K562 (cell line): ENCODE results near the gene MYH9. TPM values are rescaled to one million over a fixed set of nuclear protein-coding genes. Genes with fewer than 3 reads are reported as not detected.
A peak's percentile ranks its signal among the peaks of the same experiment; 100 is the strongest.

Source experiments
- ATAC-seq: fragments of 200-7000 bp; cut with Tn5 transposase; 3 replicates; pipeline ENCODE4 v1.9.1; 2020; ENCODE audit warnings: moderate library complexity
- BruUV-seq: library from RNA; stranded (reverse); fragments of 400-500 nt; replicated peaks from 2 replicates; lab custom pipeline; 2021; lab: Mats Ljungman, UMichigan
- CTCF ChIA-PET: fragments of 300-600 bp; formaldehyde crosslinking; extraction: SDS; loops from one replicate; lab custom pipeline; 2021; ENCODE audit warnings: low intra/inter-chr PET ratio; lab: Yijun Ruan, JAX
- POLR2A ChIA-PET: fragments of 300-600, 350-650 bp; sonication (Branson Sonifier 250); formaldehyde crosslinking; extraction: SDS; loops from one replicate; lab custom pipeline; 2021; ENCODE audit warnings: antibody characterized with exemption, inconsistent platforms; lab: Yijun Ruan, JAX
- DNase-seq, 4 experiments: peaks; one replicate each; pipeline versions ENCODE4 v3.0.0 to v3.0.0-alpha.2; 2011 to 2018; ENCODE audit warnings: low spot score in 3 of 4, mixed read lengths in 3 of 4; ENCODE audit errors: extremely low read depth in 1 of 4
- FAIRE-seq: peaks from 2 replicates; lab custom pipeline; 2011; peaks lifted over from hg19 to GRCh38; lab: Jason Lieb, UNC
- H2AFZ ChIP-seq: 2 replicates; pipeline ENCODE4 v1.6.0; 2011; ENCODE audit warnings: low read depth, low read length, control low read depth, inconsistent platforms
- H3K27ac ChIP-seq: fragments of 200-600 bp; 3 replicates; pipeline ENCODE4 v1.8.0; 2011; ENCODE audit warnings: low read depth, mild to moderate bottlenecking, control low read depth, inconsistent platforms, low read length, moderate library complexity, mixed read lengths; ENCODE audit errors: extremely low read depth
- H3K27me3 ChIP-seq, 2 experiments: fragments of 300-600 bp in 1 of 2; 2 replicates in 1 of 2; 3 replicates in 1 of 2; pipeline versions ENCODE4 v1.6.0 to v1.8.0; 2011; ENCODE audit warnings: inconsistent platforms in 2 of 2, low read length in 2 of 2, mild to moderate bottlenecking in 1 of 2, mixed read lengths in 1 of 2, moderate library complexity in 1 of 2; ENCODE audit not compliant: control insufficient read depth in 2 of 2, insufficient read depth in 2 of 2
- H3K36me3 ChIP-seq: fragments of 300-600 bp; 3 replicates; pipeline ENCODE4 v1.8.0; 2011; ENCODE audit warnings: mild to moderate bottlenecking, low read length, inconsistent platforms; ENCODE audit not compliant: control insufficient read depth, insufficient read depth
- H3K4me1 ChIP-seq, 2 experiments: fragments of 200-600 bp in 1 of 2; replicated peaks in 1 of 2; 2 replicates in 1 of 2; 3 replicates in 1 of 2; pipeline versions ENCODE4 v1.5.1 to v1.8.0; 2011; ENCODE audit warnings: inconsistent platforms in 2 of 2, low read length in 2 of 2, mild to moderate bottlenecking in 1 of 2, mixed read lengths in 1 of 2, moderate library complexity in 1 of 2; ENCODE audit not compliant: control insufficient read depth in 2 of 2, insufficient read depth in 2 of 2
- H3K4me2 ChIP-seq: 2 replicates; pipeline ENCODE4 v1.6.1; 2011; ENCODE audit warnings: low read length, control low read depth, inconsistent platforms, mixed read lengths; ENCODE audit not compliant: insufficient read depth
- H3K4me3 ChIP-seq: fragments of 200-600 bp; sonication (generic), shearing (Covaris generic); 2 replicates; pipeline ENCODE4 v1.5.1; 2016; ENCODE audit warnings: control low read depth, inconsistent platforms
- H3K79me2 ChIP-seq: fragments of 200-600 bp; 3 replicates; pipeline ENCODE4 v1.8.0; 2011; ENCODE audit warnings: low read length, inconsistent platforms; ENCODE audit not compliant: control insufficient read depth, insufficient read depth
- H3K9ac ChIP-seq, 2 experiments: 2 replicates each; pipeline versions ENCODE4 v1.6.0 to v1.6.1; 2011; ENCODE audit warnings: low read depth in 2 of 2, low read length in 2 of 2, control low read depth in 1 of 2, inconsistent platforms in 1 of 2, mild to moderate bottlenecking in 1 of 2, mixed read lengths in 1 of 2; ENCODE audit not compliant: insufficient read depth in 1 of 2
- H3K9me1 ChIP-seq: one replicate; pipeline ENCODE4 v1.6.0; 2011; ENCODE audit warnings: inconsistent platforms, mild to moderate bottlenecking, low read length, moderate library complexity; ENCODE audit not compliant: control insufficient read depth, insufficient read depth
- H3K9me3 ChIP-seq: replicated peaks from 2 replicates; pipeline ENCODE4 v1.5.1; 2011; ENCODE audit warnings: low read depth, low read length, inconsistent platforms; ENCODE audit not compliant: control insufficient read depth, insufficient read depth
- H4K20me1 ChIP-seq: replicated peaks from 2 replicates; pipeline ENCODE4 v1.6.1; 2011; ENCODE audit warnings: low read length, inconsistent platforms, mixed read lengths; ENCODE audit not compliant: control insufficient read depth, insufficient read depth
- KAT8 ChIP-seq: fragments of 450-650 bp; IDR thresholded peaks from 2 replicates; pipeline ENCODE4 v1.6.1; 2016; ENCODE audit warnings: low read depth, mild to moderate bottlenecking
- NCOA2 ChIP-seq, 2 experiments: fragments of 450-650 bp; IDR thresholded peaks; 2 replicates each; pipeline ENCODE4 v1.6.1; 2018; ENCODE audit warnings: mild to moderate bottlenecking in 2 of 2, moderate library complexity in 1 of 2; ENCODE audit not compliant: partially characterized antibody in 2 of 2
- ZFP36 ChIP-seq: fragments of 150-350 bp; IDR thresholded peaks from 2 replicates; pipeline ENCODE4 v1.6.1; 2018; ENCODE audit warnings: low read length, low read depth; ENCODE audit not compliant: partially characterized antibody
- ZNF146 ChIP-seq: IDR thresholded peaks from one replicate; pipeline ENCODE4 v1.6.1; 2018; ENCODE audit warnings: missing compliant biosample characterization; ENCODE audit not compliant: unreplicated experiment
- ZNF23 ChIP-seq: fragments of 250-450 bp; sonication (Bioruptor Pico); IDR thresholded peaks from 2 replicates; pipeline ENCODE4 v1.4.0; 2020; ENCODE audit warnings: mild to moderate bottlenecking
- WGBS: fragments of 100-300 bp; shearing (Covaris generic); methylation state at CpG from one replicate; pipeline ENCODE4 v1.1.6; 2016; ENCODE audit warnings: low coverage, mixed read lengths; ENCODE audit not compliant: insufficient coverage; ENCODE audit errors: missing lambda C conversion rate; 5-methylcytosine and 5-hydroxymethylcytosine counted together
- in situ Hi-C: fragments of 300-500 bp; cut with MboI; formaldehyde crosslinking; loops from 4 replicates; pipeline ENCODE4 v1.15.0; 2018; ENCODE audit warnings: inconsistent platforms, mixed read lengths
- intact Hi-C: fragments of 100-400 bp; cut with micrococcal nuclease; formaldehyde crosslinking; loops from 2 replicates; pipeline ENCODE4 v1.14.2; 2022
- polyA plus RNA-seq, 8 experiments: library from polyadenylated mRNA; depleted of rRNA in 4 of 8; stranded (reverse) in 5 of 8; unstranded in 3 of 8; fragments of >200 nt; fragmentation: Nextera tagmentation in 2 of 8; fragmentation: Illumina TruSeq in 1 of 8; extraction: Ambion mirVana in 2 of 8; extraction: Trizol in 1 of 8; gene quantifications; 2 replicates each; pipeline versions ENCODE4 v1.2.1 to v1.2.3, GENCODE V29; 2011 to 2014; ENCODE audit warnings: inconsistent platforms in 1 of 8, missing spikeins in 1 of 8
- total RNA-seq, 7 experiments: library from RNA; depleted of rRNA in 6 of 7; stranded (reverse); fragments of >200 nt in 6 of 7; fragmentation: Illumina TruSeq in 2 of 7; extraction: Trizol in 2 of 7; gene quantifications; 2 replicates each; pipeline versions ENCODE4 v1.2.1 to v1.2.3, GENCODE V29; 2011 to 2021; ENCODE audit warnings: low replicate concordance in 1 of 7
- TF ChIP-seq, protein P1 (sequence below): fragments of 250-450 bp; sonication (Bioruptor Pico); IDR thresholded peaks from 2 replicates; pipeline ENCODE4 v1.5.1; 2021; ENCODE audit warnings: mild to moderate bottlenecking

The MYH9 gene
- total and polyA plus RNA-seq, 9 of the 15 experiments (the other 6 are each of a cell fraction or from before 2014, with no cell fraction given) = 0.71 to 111 (median 24.6) TPM

DNA sequence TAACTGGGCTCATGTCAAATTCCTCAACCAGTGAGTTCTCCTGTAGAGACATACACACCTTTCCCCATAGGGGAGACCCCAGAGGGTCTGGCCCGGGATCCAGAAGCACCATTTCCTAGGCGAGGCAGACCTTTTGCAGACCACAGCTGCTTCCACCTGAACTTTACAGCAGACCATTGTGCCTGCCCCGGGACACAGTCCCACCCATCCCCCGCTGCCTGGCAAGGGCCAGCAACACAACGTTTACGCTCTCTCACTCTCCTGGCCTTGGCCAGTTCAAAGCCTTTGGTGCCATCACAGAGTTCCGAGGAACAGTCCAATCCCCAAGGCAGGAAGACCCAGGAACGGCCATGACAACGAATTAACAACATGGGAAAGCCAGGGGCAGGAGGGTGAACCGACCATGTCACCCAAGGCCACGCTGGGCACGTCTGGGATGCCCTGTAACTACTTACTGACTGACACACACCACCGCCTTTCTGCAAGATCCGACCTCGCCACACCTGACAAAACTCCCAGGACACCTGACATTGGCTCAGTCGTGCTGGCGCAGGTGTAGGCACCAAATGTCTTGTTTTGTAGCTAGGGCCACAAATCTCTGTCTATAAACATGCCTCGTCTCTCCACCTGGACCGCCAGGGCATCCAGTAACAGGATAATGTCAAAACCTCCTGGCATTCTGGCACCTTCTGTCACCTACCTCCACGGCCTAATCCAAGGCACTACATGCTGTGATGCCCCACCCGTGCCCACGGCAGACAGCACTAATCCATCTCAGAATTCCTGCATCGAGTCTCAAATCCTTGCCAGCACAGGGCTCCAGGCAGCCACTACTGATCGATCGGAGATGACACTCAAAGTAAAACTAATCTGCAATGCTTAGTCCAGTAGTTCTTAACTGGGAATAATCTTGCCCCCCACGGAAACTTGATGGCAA lies 51.3 kb downstream of the MYH9 start:
- H3K9me1 ChIP-seq = no peaks in the 10 kb centered on the region
- no peak overlapping the region for H3K27ac ChIP-seq
- H3K4me2 ChIP-seq = no peak overlapping the region
- peaks cover 78% of the 10 kb centered on the region for H3K36me3 ChIP-seq
- intact Hi-C loops = no loop called here
- H3K9ac ChIP-seq = peak overlapping the region in 1 of 2 experiments; percentile 43; a peak in 1 of 4 replicates
- no peaks in the 10 kb centered on the region for H3K9me3 ChIP-seq
- H3K27me3 ChIP-seq = no peaks in the 10 kb centered on the region
- in situ Hi-C loops = no loop called here
- FAIRE-seq = no peak
- H3K4me1 ChIP-seq = peaks cover 38 to 40% of the 10 kb centered on the region in 2 experiments
- H4K20me1 ChIP-seq = no peaks in the 10 kb centered on the region
- BruUV-seq = no TSS peak
- ChIA-PET CTCF (no interaction called here), POLR2A (interaction anchor here (0.6 kb wide), 1 partner anchor 90 kb away, joined by 3 read pairs; no protein-coding TSS in a partner anchor)
- peaks cover 26% of the 10 kb centered on the region for H3K79me2 ChIP-seq
- no peak overlapping the region for H2AFZ ChIP-seq
- H3K4me3 ChIP-seq = no peak overlapping the region
- TF ChIP-seq NCOA2 (IDR thresholded peaks at IDR 0.05; ENCODE audit: partially characterized antibody in 2 of 2) = no peak
- no peak for TF ChIP-seq ZFP36
- TF ChIP-seq ZNF23 (CRISPR knock-in tag) = peak; percentile 84
- no peak for DNase-seq
- 97% methylated on average over 18 of the region's 26 CpGs for WGBS
- no peak for ATAC-seq

DNA sequence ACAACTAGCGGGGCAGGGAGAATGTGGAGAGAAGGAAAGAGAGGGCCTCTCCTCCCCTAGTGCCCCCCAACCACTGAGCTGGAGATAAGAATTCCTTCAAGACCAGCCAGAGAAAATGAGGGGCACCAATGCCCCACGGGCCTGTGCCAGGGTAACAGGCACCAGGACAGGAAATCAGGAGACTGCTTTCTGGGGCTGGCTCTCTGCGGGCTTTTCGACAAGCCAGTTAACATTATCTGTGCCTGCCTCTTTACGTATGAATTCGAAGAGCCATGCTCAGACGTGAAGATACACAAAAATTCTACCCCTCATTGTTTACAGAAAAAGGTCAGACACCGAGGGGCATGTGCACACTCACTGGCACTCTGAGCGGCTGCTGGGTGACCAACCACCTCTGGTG lies 52.1 kb downstream of the MYH9 start:
- peak overlapping the region; percentile 65 to 82; a peak in 2 of 4 replicates for H3K9ac ChIP-seq
- ChIA-PET POLR2A (interaction anchor here (2.0 kb wide), 1 partner anchor 30 kb away, joined by 4 read pairs; no protein-coding TSS in a partner anchor), CTCF (no interaction called here)
- peak overlapping the region; percentile 91 for H3K27ac ChIP-seq
- no peak for TF ChIP-seq ZNF146 (CRISPR knock-in tag)
- TF ChIP-seq KAT8 = no peak
- TF ChIP-seq, protein P1, sequence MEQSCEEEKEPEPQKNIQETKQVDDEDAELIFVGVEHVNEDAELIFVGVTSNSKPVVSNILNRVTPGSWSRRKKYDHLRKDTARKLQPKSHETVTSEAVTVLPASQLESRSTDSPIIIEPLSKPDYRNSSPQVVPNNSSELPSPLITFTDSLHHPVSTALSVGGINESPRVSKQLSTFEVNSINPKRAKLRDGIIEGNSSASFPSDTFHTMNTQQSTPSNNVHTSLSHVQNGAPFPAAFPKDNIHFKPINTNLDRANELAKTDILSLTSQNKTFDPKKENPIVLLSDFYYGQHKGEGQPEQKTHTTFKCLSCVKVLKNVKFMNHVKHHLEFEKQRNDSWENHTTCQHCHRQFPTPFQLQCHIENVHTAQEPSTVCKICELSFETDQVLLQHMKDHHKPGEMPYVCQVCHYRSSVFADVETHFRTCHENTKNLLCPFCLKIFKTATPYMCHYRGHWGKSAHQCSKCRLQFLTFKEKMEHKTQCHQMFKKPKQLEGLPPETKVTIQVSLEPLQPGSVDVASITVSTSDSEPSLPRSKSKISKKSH (CRISPR knock-in tag) = no peak
- FAIRE-seq (no peak), DNase-seq (no peak), ATAC-seq (no peak)
- H3K9me3 ChIP-seq = no peaks in the 10 kb centered on the region
- 91% methylated on average over 7 of the region's 9 CpGs for WGBS
- in situ Hi-C loops = no loop called here
- H3K4me1 ChIP-seq = peaks cover 46 to 49% of the 10 kb centered on the region in 2 experiments
- no peaks in the 10 kb centered on the region for H4K20me1 ChIP-seq
- no peak overlapping the region for H3K4me2 ChIP-seq
- H3K9me1 ChIP-seq = no peaks in the 10 kb centered on the region
- no peaks in the 10 kb centered on the region for H3K27me3 ChIP-seq
- intact Hi-C loops = no loop called here
- peaks cover 75% of the 10 kb centered on the region for H3K36me3 ChIP-seq
- BruUV-seq = no TSS peak
- no peak overlapping the region for H2AFZ ChIP-seq
- peaks cover 33% of the 10 kb centered on the region for H3K79me2 ChIP-seq
- no peak overlapping the region for H3K4me3 ChIP-seq
